RPMI8226 (cell line): Measurements from ENCODE around the gene OR5K3.

Source experiments
- DNase-seq: peaks from one replicate; pipeline ENCODE4 v3.0.0-alpha.2; 2015

OR5K3 gene

DNA sequence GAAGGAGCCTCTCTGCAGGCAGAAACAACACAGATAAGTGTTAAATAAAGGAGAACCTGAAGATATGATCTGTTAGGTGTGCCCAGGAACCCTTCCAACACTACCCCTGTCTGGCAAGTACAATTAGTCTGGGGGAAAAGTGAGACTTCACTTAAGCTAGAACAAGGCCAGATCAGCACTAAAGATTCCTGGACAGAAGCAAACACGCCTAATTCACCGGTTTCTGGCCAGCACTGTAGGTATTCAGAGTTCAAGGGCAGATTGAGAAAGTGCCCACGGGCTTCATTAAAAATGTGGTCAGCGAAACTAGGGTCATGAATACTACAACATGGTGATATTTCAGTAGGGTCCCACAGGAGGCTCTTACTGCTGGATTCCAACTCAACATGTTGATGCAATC is 43.9 kb downstream of the OR5K3 start:
- no peak for DNase-seq

DNA sequence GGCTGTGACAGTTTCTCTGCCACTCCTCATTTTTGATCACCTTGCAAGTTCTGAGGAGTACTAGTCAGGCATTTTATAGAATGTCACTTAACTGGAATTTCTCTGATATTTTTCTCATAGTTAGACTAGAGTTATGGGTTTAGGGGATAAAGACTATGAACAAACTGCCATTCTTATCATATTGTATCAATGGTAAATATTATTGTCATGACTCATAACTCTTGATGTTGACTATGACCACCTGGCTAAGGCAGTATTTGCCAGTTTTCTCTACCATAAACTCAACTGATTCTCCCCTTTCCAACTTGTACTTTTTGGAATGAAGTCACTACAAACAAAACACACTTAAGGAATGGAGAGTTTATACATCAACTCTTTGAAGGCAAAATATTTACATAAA is 49.8 kb downstream of the OR5K3 start:
- no peak for DNase-seq
